HCT116 (cell line): ENCODE data around the gene PBX3.

Experiments used
- CBX3 ChIP-seq: IDR thresholded peaks from 2 replicates; pipeline ENCODE4 v1.6.1; 2012; ENCODE audit warnings: low read depth
- CEBPB ChIP-seq: IDR thresholded peaks from 2 replicates; pipeline ENCODE4 v1.6.1; 2012; ENCODE audit warnings: low read depth
- CTCF ChIP-seq, 3 experiments: fragments of 200-600 bp in 1 of 3; sonication (generic) in 1 of 3; IDR thresholded peaks in 2 of 3; conservative IDR thresholded peaks in 1 of 3; 2 replicates each; pipeline ENCODE4 v1.5.1; 2012 to 2017; ENCODE audit warnings: low read depth in 2 of 3, low read length in 2 of 3, antibody characterized with exemption in 1 of 3, borderline replicate concordance in 1 of 3, control low read depth in 1 of 3, mild to moderate bottlenecking in 1 of 3, mixed read lengths in 1 of 3, mixed run types in 1 of 3, moderate library complexity in 1 of 3; ENCODE audit not compliant: insufficient read depth in 1 of 3
- ELF1 ChIP-seq: IDR thresholded peaks from 2 replicates; pipeline ENCODE4 v1.6.1; 2012; ENCODE audit warnings: low read depth, borderline replicate concordance
- EZH2phosphoT487 ChIP-seq: fragments of 200-600 bp; IDR thresholded peaks from 2 replicates; pipeline ENCODE4 v1.6.1; 2018; ENCODE audit warnings: antibody characterized with exemption, borderline replicate concordance
- POLR2A ChIP-seq: IDR thresholded peaks from 2 replicates; pipeline ENCODE4 v1.7.0; 2011; ENCODE audit warnings: borderline replicate concordance; ENCODE audit not compliant: insufficient read depth, insufficient read length; ENCODE audit errors: extremely low read depth
- POLR2AphosphoS5 ChIP-seq: IDR thresholded peaks from 2 replicates; pipeline ENCODE4 v1.6.1; 2011; ENCODE audit warnings: mild to moderate bottlenecking, low read depth, low read length, moderate library complexity
- RAD21 ChIP-seq: IDR thresholded peaks from 2 replicates; pipeline ENCODE4 v1.6.1; 2012; ENCODE audit warnings: low read depth, mild to moderate bottlenecking
- SIN3A ChIP-seq: IDR thresholded peaks from 2 replicates; pipeline ENCODE4 v1.6.1; 2012; ENCODE audit warnings: low read depth
- SP1 ChIP-seq: IDR thresholded peaks from 2 replicates; pipeline ENCODE4 v1.6.1; 2012; ENCODE audit warnings: low read depth
- ZNF274 ChIP-seq: fragments of 200-500 bp; sonication (Bioruptor generic); IDR thresholded peaks from 2 replicates; pipeline ENCODE4 v1.6.1; 2014; ENCODE audit warnings: mild to moderate bottlenecking, low read depth, low read length, inconsistent platforms
- TF ChIP-seq, protein P1 (sequence below): IDR thresholded peaks from 2 replicates; pipeline ENCODE4 v1.6.1; 2012

DNA sequence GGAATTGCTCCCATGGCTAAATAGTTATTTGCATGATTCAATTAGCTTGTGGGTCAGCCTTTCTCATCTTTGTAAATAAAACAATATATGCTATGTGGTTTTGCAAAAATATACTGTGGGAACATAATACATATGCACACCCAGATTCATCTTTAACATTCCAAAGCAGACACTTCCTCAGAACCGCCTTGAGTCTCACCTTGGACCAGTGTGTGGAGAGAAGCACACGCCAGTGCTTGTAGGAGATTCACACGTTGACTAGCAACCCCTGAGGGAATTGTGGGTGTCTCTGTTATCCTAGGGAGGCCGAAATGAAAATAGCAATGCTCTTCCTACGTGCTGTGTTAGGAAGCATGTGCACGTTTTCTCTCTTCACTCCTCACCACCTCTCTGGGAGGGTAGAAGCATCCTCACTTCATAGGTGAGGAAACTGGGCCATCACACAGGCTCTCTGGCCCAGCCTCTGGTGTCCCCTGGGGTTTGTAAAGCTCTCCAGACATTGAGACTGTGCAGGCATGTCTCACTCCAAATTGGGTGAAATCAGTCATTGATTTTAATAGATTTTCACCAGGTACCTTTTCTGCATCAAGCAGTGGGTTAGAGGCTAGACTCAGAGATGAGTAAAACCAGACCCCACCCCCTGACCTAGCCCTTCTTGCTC lies 221.7 kb downstream of the PBX3 start:
- TF ChIP-seq POLR2A (no peak), CTCF (IDR thresholded peaks at IDR 0.05 in 2 of 3, conservative IDR thresholded peaks at IDR 0.05 in 1 of 3; ENCODE audit: borderline replicate concordance in 1 of 3, insufficient read depth in 1 of 3, low read depth in 2 of 3, low read length in 2 of 3) (no peak), CEBPB (no peak), RAD21 (no peak), CBX3 (no peak), POLR2AphosphoS5 (no peak), EZH2phosphoT487 (no peak), ZNF274 (no peak), SIN3A (no peak), ELF1 (no peak), SP1 (no peak)
- TF ChIP-seq, protein P1, sequence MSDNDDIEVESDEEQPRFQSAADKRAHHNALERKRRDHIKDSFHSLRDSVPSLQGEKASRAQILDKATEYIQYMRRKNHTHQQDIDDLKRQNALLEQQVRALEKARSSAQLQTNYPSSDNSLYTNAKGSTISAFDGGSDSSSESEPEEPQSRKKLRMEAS: no peak
